DOHH2 (cell line): ENCODE measurements around the gene NOL8.
A peak's percentile ranks its signal among the peaks of the same experiment; 100 is the strongest.

ENCODE experiments used
- H3F3A ChIP-seq: fragments of 200-600 bp; sonication (generic), shearing (Covaris generic); 2 replicates; pipeline ENCODE4 v1.6.0; 2016; ENCODE audit warnings: antibody characterized with exemption, mild to moderate bottlenecking; ENCODE audit not compliant: control insufficient read depth, insufficient read depth
- H3K27ac ChIP-seq: fragments of 200-600 bp; sonication (generic); 2 replicates; pipeline ENCODE4 v1.5.1; 2014; ENCODE audit warnings: low read depth, mild to moderate bottlenecking, low read length, moderate library complexity
- H3K27me3 ChIP-seq: fragments of 200-600 bp; sonication (generic); 2 replicates; pipeline ENCODE4 v1.6.1; 2014; ENCODE audit warnings: mild to moderate bottlenecking, low read length, mixed read lengths; ENCODE audit not compliant: control insufficient read depth
- H3K36me3 ChIP-seq: fragments of 200-600 bp; sonication (generic); 2 replicates; pipeline ENCODE4 v1.6.1; 2014; ENCODE audit warnings: mild to moderate bottlenecking, low read length, moderate library complexity, mixed read lengths; ENCODE audit not compliant: control insufficient read depth
- H3K4me1 ChIP-seq: fragments of 200-600 bp; sonication (generic); 2 replicates; pipeline ENCODE4 v1.6.1; 2014; ENCODE audit warnings: mild to moderate bottlenecking, low read length, mixed read lengths; ENCODE audit not compliant: control insufficient read depth
- H3K4me2 ChIP-seq: fragments of 200-600 bp; sonication (generic); 2 replicates; pipeline ENCODE4 v1.6.0; 2014; ENCODE audit warnings: mild to moderate bottlenecking, low read length, moderate library complexity
- H3K4me3 ChIP-seq: fragments of 200-600 bp; sonication (generic); 2 replicates; pipeline ENCODE4 v1.5.1; 2014; ENCODE audit warnings: mild to moderate bottlenecking, low read length, mixed read lengths
- H3K79me2 ChIP-seq: fragments of 200-600 bp; sonication (generic); 2 replicates; pipeline ENCODE4 v1.6.1; 2014; ENCODE audit warnings: mild to moderate bottlenecking, low read length, mixed read lengths; ENCODE audit not compliant: control insufficient read depth
- H3K9me2 ChIP-seq: fragments of 200-600 bp; sonication (generic); replicated peaks from 2 replicates; pipeline ENCODE4 v1.6.1; 2014; ENCODE audit warnings: mild to moderate bottlenecking, low read length, mixed read lengths; ENCODE audit not compliant: control insufficient read depth
- H3K9me3 ChIP-seq: fragments of 200-600 bp; sonication (generic); 2 replicates; pipeline ENCODE4 v1.6.1; 2014; ENCODE audit warnings: antibody characterized with exemption, low read length, mixed read lengths; ENCODE audit not compliant: control insufficient read depth, insufficient read depth
- H4K20me1 ChIP-seq: fragments of 200-600 bp; sonication (generic); 2 replicates; pipeline ENCODE4 v1.6.0; 2014; ENCODE audit warnings: low read depth, mild to moderate bottlenecking, antibody characterized with exemption, low read length, moderate library complexity; ENCODE audit not compliant: control insufficient read depth, insufficient read depth
- EZH2phosphoT487 ChIP-seq: fragments of 200-600 bp; sonication (generic); IDR thresholded peaks from 2 replicates; pipeline ENCODE4 v1.6.1; 2017; ENCODE audit warnings: borderline replicate concordance, mild to moderate bottlenecking, antibody characterized with exemption, low read length, moderate library complexity, mixed read lengths
- TF ChIP-seq, protein P1 (sequence below): fragments of 200-600 bp; sonication (generic); IDR thresholded peaks from one replicate; pipeline ENCODE4 v1.5.1; 2014; ENCODE audit warnings: antibody characterized with exemption, mild to moderate bottlenecking, low read depth, low read length; ENCODE audit not compliant: poor library complexity, severe bottlenecking

The NOL8 gene

GRCh38 chr9:92293075-92293354, 32.1 kb downstream of the NOL8 start:
- Histone ChIP-seq H3K4me2 (peak overlapping the region; percentile 83), H3K4me1 (peaks cover 62% of the 10 kb centered on the region), H3F3A (peaks cover 27% of the 10 kb centered on the region), H3K36me3 (peaks cover 82% of the 10 kb centered on the region), H3K4me3 (peak overlapping the region; percentile 80), H3K79me2 (peaks cover 78% of the 10 kb centered on the region), H3K9me2 (no peaks in the 10 kb centered on the region), H3K27ac (peak overlapping the region; percentile 88), H3K27me3 (no peaks in the 10 kb centered on the region), H4K20me1 (peaks cover 15% of the 10 kb centered on the region; the same call in 1 of the 2 replicates), H3K9me3 (no peaks in the 10 kb centered on the region)
- TF ChIP-seq, protein P1, sequence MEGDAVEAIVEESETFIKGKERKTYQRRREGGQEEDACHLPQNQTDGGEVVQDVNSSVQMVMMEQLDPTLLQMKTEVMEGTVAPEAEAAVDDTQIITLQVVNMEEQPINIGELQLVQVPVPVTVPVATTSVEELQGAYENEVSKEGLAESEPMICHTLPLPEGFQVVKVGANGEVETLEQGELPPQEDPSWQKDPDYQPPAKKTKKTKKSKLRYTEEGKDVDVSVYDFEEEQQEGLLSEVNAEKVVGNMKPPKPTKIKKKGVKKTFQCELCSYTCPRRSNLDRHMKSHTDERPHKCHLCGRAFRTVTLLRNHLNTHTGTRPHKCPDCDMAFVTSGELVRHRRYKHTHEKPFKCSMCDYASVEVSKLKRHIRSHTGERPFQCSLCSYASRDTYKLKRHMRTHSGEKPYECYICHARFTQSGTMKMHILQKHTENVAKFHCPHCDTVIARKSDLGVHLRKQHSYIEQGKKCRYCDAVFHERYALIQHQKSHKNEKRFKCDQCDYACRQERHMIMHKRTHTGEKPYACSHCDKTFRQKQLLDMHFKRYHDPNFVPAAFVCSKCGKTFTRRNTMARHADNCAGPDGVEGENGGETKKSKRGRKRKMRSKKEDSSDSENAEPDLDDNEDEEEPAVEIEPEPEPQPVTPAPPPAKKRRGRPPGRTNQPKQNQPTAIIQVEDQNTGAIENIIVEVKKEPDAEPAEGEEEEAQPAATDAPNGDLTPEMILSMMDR = no peak
- no peak for TF ChIP-seq EZH2phosphoT487

DNA sequence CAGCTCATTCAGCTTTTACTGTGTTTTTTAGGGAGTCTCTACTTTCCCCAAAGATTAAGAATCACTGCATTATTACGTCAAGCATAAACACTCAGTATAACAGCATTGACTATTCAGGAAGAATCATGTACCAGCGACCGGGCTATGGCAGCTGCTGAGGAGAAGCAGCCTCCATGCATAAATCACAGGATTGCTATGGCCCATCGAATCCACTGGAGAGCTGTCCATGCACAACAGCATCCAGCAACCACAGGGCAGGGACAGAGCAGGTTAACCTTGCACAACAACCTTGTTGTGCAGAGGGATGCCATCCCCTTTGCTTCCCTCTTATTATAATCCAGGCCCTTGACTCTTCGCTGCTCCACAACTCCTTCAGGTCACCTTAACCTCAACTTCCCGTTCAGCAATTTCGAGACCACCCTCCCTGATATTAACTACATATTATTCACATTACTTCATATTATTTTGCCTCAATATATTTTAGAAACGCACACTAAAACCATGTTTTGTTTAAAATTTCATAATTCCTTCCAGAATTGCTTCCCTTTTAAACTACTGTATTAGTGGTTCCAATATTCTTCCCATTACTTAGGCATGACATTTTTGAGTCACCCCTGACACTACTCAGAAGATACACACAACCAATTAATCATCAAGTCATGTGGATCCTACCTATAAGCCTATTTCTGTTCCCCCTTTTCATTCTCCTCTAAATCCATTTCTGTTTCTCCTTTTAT, 32.6 kb downstream of the NOL8 start:
- H4K20me1 ChIP-seq = peaks cover 15% of the 10 kb centered on the region; the same call in 1 of the 2 replicates
- no peaks in the 10 kb centered on the region for H3K27me3 ChIP-seq
- peak overlapping the region; percentile 88 for H3K27ac ChIP-seq
- peak overlapping the region; percentile 80 for H3K4me3 ChIP-seq
- no peaks in the 10 kb centered on the region for H3K9me3 ChIP-seq
- no peaks in the 10 kb centered on the region for H3K9me2 ChIP-seq
- peaks cover 24% of the 10 kb centered on the region for H3F3A ChIP-seq
- H3K4me1 ChIP-seq = peaks cover 62% of the 10 kb centered on the region
- H3K79me2 ChIP-seq = peaks cover 83% of the 10 kb centered on the region
- no peak for TF ChIP-seq EZH2phosphoT487
- TF ChIP-seq, protein P1 = no peak
- H3K4me2 ChIP-seq = peak overlapping the region; percentile 83
- H3K36me3 ChIP-seq = peaks cover 82% of the 10 kb centered on the region

DNA sequence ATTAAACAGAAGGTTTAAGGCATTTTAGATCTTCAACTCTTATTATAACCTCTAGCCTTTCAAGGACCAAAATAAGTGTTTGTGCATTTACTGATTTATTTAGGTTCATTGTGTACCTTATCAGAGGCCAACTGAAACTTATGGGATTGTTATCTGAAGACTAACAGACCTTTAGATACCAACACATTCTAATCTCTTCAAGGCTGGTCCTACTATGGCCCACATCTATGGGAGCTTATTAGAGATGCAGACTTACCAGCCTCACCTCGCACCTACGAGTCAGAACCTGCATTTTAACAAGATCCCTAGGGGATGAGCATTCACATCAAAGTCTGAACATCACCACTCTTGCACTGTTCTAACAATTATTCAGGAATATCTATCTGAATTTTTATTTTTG, 33.6 kb downstream of the NOL8 start:
- Histone ChIP-seq H3F3A (peaks cover 24% of the 10 kb centered on the region), H3K79me2 (peaks cover 89% of the 10 kb centered on the region), H4K20me1 (peaks cover 19% of the 10 kb centered on the region; the same call in 1 of the 2 replicates), H3K9me2 (no peaks in the 10 kb centered on the region), H3K9me3 (no peaks in the 10 kb centered on the region), H3K27me3 (no peaks in the 10 kb centered on the region), H3K4me2 (peak overlapping the region; percentile 83), H3K4me1 (peaks cover 57% of the 10 kb centered on the region), H3K4me3 (peak overlapping the region; percentile 80), H3K36me3 (peaks cover 83% of the 10 kb centered on the region), H3K27ac (no peak overlapping the region)
- no peak for TF ChIP-seq EZH2phosphoT487
- TF ChIP-seq, protein P1 = no peak
